ENCODE data around the gene ZC3H18.

ZC3H18 gene

GRCh38 chr16:88524973-88525662 lies 45.1 kb upstream of the ZC3H18 start:
- Histone ChIP-seq H3K27ac (no peak overlapping the region), H3K4me1 (ENCODE audit: control insufficient read depth in 1 of 2, insufficient read depth in 1 of 2, low read depth in 1 of 2, low read length in 1 of 2) (no peaks in the 10 kb centered on the region), H3K4me3 (ENCODE audit: low read depth in 1 of 2, low read length in 1 of 2) (no peak overlapping the region), H3K27me3 (peaks cover 57% of the 10 kb centered on the region), H3K36me3 (no peaks in the 10 kb centered on the region), H3K9me3 (no peaks in the 10 kb centered on the region)
- no peak for TF ChIP-seq CTCF (IDR thresholded peaks at IDR 0.05)

- Histone ChIP-seq H3K9me3 (no peaks in the 10 kb centered on the region), H3K4me3 (ENCODE audit: low read depth in 1 of 2, low read length in 1 of 2) (no peak overlapping the region), H3K36me3 (no peaks in the 10 kb centered on the region), H3K27ac (no peak overlapping the region), H3K27me3 (peaks cover 57% of the 10 kb centered on the region), H3K4me1 (ENCODE audit: control insufficient read depth in 1 of 2, insufficient read depth in 1 of 2, low read depth in 1 of 2, low read length in 1 of 2) (no peaks in the 10 kb centered on the region)
- no peak for TF ChIP-seq CTCF (IDR thresholded peaks at IDR 0.05)
Measured at GRCh38 chr16:88525663-88525990, 44.6 kb upstream of the ZC3H18 start.

GRCh38 chr16:88526008-88526905 lies 43.9 kb upstream of the ZC3H18 start:
- Histone ChIP-seq H3K9me3 (no peaks in the 10 kb centered on the region), H3K27me3 (peaks cover 57% of the 10 kb centered on the region), H3K36me3 (no peaks in the 10 kb centered on the region), H3K27ac (no peak overlapping the region), H3K4me3 (ENCODE audit: low read depth in 1 of 2, low read length in 1 of 2) (no peak overlapping the region), H3K4me1 (ENCODE audit: control insufficient read depth in 1 of 2, insufficient read depth in 1 of 2, low read depth in 1 of 2, low read length in 1 of 2) (no peaks in the 10 kb centered on the region)
- no peak for TF ChIP-seq CTCF (IDR thresholded peaks at IDR 0.05)

- no peak for TF ChIP-seq CTCF (IDR thresholded peaks at IDR 0.05)
- no peak overlapping the region for H3K27ac ChIP-seq
- H3K9me3 ChIP-seq, result no peaks in the 10 kb centered on the region
- peaks cover 55% of the 10 kb centered on the region for H3K27me3 ChIP-seq
- no peaks in the 10 kb centered on the region for H3K36me3 ChIP-seq
- H3K4me3 ChIP-seq (ENCODE audit: low read depth in 1 of 2, low read length in 1 of 2), result no peak overlapping the region
- no peaks in the 10 kb centered on the region for H3K4me1 ChIP-seq (ENCODE audit: control insufficient read depth in 1 of 2, insufficient read depth in 1 of 2, low read depth in 1 of 2, low read length in 1 of 2)
Measured at GRCh38 chr16:88526906-88527185, 43.4 kb upstream of the ZC3H18 start.

- peaks cover 50% of the 10 kb centered on the region for H3K27me3 ChIP-seq
- H3K36me3 ChIP-seq, result no peaks in the 10 kb centered on the region
Measured at GRCh38 chr16:88527186-88527936, 42.8 kb upstream of the ZC3H18 start.

More at GRCh38 chr16:88527186-88527936, 42.8 kb upstream of the ZC3H18 start:
- no peak for TF ChIP-seq CTCF (IDR thresholded peaks at IDR 0.05)
- H3K9me3 ChIP-seq, result no peaks in the 10 kb centered on the region
- H3K27ac ChIP-seq, result no peak overlapping the region
- no peaks in the 10 kb centered on the region for H3K4me1 ChIP-seq (ENCODE audit: control insufficient read depth in 1 of 2, insufficient read depth in 1 of 2, low read depth in 1 of 2, low read length in 1 of 2)
- no peak overlapping the region for H3K4me3 ChIP-seq (ENCODE audit: low read depth in 1 of 2, low read length in 1 of 2)
